ENCODE results near the gene CTLA4.

- no peak for TF ChIP-seq CTCF (IDR thresholded peaks at IDR 0.05)
- no peak for TF ChIP-seq POLR2AphosphoS5 (IDR thresholded peaks at IDR 0.05; ENCODE audit: insufficient read depth in 1 of 2, low read depth in 1 of 2)
- no peak for TF ChIP-seq POLR2A (IDR thresholded peaks at IDR 0.05)
These were observed 44.4 kb upstream of the CTLA4 start for GRCh38 chr2:203823173-203823572.
